HepG2 (cell line): ENCODE measurements around the gene CHN2. TPM values are rescaled to one million over a fixed set of nuclear protein-coding genes. Genes with fewer than 3 reads are reported as not detected.

ENCODE experiments used
- RAD21 ChIP-seq: fragments of 450-650 bp; formaldehyde crosslinking; IDR thresholded peaks from 2 replicates; pipeline ENCODE4 v1.5.0; 2020; ENCODE audit warnings: mild to moderate bottlenecking
- ZNF782 ChIP-seq: sonication (generic); formaldehyde crosslinking; IDR thresholded peaks from 2 replicates; pipeline ENCODE4 v1.4.0; 2020; ENCODE audit warnings: missing genetic modification reagents, mild to moderate bottlenecking, borderline replicate concordance
- polyA plus RNA-seq, 8 experiments: library from polyadenylated mRNA; depleted of rRNA in 3 of 8; stranded (reverse) in 7 of 8; unstranded in 1 of 8; fragments of >200 nt; fragmentation: Illumina TruSeq in 4 of 8; extraction: Trizol in 4 of 8; gene quantifications; 2 replicates each; pipeline versions ENCODE4 v1.2.1 to v1.2.3, GENCODE V29; 2011 to 2016; ENCODE audit warnings: low read depth in 4 of 8, missing spikeins in 1 of 8, mixed read lengths in 1 of 8; ENCODE audit not compliant: insufficient read depth in 1 of 8
- total RNA-seq, 5 experiments: library from RNA; depleted of rRNA; stranded (reverse); fragments of >200 nt; fragmentation: Illumina TruSeq; extraction: Trizol; gene quantifications; 2 replicates each; pipeline ENCODE4 v1.2.3, GENCODE V29; 2016; ENCODE audit warnings: low read depth in 1 of 5
- TF ChIP-seq, protein P1 (sequence below): sonication (generic); formaldehyde crosslinking; IDR thresholded peaks from 2 replicates; pipeline ENCODE4 v1.5.1; 2020; ENCODE audit warnings: mild to moderate bottlenecking, missing genetic modification reagents, moderate library complexity
- TF ChIP-seq, protein P2 (sequence below): sonication (generic); formaldehyde crosslinking; IDR thresholded peaks from 2 replicates; pipeline ENCODE4 v1.4.0; 2020; ENCODE audit warnings: missing genetic modification reagents, mild to moderate bottlenecking, borderline replicate concordance
- TF ChIP-seq, protein P3 (sequence below): sonication (generic); formaldehyde crosslinking; IDR thresholded peaks from 2 replicates; pipeline ENCODE4 v1.5.0; 2020; ENCODE audit warnings: missing genetic modification reagents
- TF ChIP-seq, protein P4 (sequence below): sonication (generic); formaldehyde crosslinking; IDR thresholded peaks from 2 replicates; pipeline ENCODE4 v1.5.1; 2020; ENCODE audit warnings: mild to moderate bottlenecking, missing genetic modification reagents, borderline replicate concordance
- TF ChIP-seq, protein P5 (sequence below): sonication (generic); formaldehyde crosslinking; IDR thresholded peaks from 2 replicates; pipeline ENCODE4 v1.4.0; 2020; ENCODE audit warnings: missing genetic modification reagents
- TF ChIP-seq, protein P6 (sequence below): sonication (generic); formaldehyde crosslinking; IDR thresholded peaks from 2 replicates; pipeline ENCODE4 v1.5.0; 2020; ENCODE audit warnings: missing genetic modification reagents

CHN2 gene
- total and polyA plus RNA-seq, 2 of the 13 experiments (the other 11 are each of a cell fraction or from before 2014, with no cell fraction given), result 23.5 to 30.5 TPM

DNA sequence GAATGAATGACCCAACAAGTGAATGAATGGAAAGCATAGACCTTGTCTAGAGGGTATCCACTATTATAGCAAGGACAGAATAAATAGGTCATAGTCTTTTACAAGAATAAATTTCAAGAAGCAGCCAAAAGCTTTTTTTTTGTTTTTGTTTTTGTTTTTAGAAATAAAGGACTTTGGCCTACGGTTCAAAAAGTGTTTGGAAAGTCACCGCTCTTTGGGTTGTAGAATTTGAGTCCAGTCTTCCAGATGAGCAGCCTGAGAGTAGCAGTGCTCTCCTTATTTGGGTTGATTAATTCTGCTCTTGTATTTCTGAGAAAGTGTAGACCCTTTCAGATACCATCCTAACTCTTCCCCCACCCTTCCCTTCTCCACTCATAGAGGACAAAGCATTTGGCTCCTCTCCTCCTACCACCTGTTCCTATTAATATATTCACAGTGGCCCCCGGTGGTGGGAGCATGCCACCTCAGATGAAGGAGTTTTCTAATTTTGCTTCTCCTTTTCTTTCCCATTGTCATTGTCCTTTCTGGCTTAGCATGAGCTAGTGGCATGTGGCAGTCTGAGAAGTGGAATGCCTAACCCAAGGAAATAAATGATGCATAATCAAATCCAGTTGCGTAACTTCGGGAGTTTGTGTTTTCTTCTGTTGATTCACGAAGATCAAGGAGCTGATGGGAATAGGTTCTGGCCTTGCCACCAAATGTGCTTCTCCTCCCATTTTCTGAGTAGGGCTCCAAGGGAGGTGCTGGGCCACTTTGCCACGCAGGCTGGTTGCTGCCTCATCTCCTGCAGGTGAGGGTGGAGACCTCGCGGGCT lies 114.7 kb downstream of the CHN2 start (continued):
- TF ChIP-seq, protein P1, sequence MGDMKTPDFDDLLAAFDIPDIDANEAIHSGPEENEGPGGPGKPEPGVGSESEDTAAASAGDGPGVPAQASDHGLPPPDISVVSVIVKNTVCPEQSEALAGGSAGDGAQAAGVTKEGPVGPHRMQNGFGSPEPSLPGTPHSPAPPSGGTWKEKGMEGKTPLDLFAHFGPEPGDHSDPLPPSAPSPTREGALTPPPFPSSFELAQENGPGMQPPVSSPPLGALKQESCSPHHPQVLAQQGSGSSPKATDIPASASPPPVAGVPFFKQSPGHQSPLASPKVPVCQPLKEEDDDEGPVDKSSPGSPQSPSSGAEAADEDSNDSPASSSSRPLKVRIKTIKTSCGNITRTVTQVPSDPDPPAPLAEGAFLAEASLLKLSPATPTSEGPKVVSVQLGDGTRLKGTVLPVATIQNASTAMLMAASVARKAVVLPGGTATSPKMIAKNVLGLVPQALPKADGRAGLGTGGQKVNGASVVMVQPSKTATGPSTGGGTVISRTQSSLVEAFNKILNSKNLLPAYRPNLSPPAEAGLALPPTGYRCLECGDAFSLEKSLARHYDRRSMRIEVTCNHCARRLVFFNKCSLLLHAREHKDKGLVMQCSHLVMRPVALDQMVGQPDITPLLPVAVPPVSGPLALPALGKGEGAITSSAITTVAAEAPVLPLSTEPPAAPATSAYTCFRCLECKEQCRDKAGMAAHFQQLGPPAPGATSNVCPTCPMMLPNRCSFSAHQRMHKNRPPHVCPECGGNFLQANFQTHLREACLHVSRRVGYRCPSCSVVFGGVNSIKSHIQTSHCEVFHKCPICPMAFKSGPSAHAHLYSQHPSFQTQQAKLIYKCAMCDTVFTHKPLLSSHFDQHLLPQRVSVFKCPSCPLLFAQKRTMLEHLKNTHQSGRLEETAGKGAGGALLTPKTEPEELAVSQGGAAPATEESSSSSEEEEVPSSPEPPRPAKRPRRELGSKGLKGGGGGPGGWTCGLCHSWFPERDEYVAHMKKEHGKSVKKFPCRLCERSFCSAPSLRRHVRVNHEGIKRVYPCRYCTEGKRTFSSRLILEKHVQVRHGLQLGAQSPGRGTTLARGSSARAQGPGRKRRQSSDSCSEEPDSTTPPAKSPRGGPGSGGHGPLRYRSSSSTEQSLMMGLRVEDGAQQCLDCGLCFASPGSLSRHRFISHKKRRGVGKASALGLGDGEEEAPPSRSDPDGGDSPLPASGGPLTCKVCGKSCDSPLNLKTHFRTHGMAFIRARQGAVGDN (CRISPR knock-in tag), result 0 out of 2 replicates have a peak, but pooled peaks have one; percentile 36
- TF ChIP-seq, protein P2, sequence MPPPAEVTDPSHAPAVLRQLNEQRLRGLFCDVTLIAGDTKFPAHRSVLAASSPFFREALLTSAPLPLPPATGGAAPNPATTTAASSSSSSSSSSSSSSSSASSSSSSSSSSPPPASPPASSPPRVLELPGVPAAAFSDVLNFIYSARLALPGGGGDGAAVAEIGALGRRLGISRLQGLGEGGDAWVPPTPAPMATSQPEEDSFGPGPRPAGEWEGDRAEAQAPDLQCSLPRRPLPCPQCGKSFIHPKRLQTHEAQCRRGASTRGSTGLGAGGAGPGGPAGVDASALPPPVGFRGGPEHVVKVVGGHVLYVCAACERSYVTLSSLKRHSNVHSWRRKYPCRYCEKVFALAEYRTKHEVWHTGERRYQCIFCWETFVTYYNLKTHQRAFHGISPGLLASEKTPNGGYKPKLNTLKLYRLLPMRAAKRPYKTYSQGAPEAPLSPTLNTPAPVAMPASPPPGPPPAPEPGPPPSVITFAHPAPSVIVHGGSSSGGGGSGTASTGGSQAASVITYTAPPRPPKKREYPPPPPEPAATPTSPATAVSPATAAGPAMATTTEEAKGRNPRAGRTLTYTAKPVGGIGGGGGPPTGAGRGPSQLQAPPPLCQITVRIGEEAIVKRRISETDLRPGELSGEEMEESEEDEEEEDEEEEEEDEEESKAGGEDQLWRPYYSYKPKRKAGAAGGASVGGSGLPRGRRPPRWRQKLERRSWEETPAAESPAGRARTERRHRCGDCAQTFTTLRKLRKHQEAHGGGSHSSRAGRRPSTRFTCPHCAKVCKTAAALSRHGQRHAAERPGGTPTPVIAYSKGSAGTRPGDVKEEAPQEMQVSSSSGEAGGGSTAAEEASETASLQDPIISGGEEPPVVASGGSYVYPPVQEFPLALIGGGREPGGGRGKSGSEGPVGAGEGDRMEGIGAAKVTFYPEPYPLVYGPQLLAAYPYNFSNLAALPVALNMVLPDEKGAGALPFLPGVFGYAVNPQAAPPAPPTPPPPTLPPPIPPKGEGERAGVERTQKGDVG, result no peak
- no peak for TF ChIP-seq ZNF782 (CRISPR knock-in tag)
- TF ChIP-seq RAD21 (CRISPR knock-in tag), result peak; percentile 50; the same call in 1 of the 2 replicates
- TF ChIP-seq, protein P3, sequence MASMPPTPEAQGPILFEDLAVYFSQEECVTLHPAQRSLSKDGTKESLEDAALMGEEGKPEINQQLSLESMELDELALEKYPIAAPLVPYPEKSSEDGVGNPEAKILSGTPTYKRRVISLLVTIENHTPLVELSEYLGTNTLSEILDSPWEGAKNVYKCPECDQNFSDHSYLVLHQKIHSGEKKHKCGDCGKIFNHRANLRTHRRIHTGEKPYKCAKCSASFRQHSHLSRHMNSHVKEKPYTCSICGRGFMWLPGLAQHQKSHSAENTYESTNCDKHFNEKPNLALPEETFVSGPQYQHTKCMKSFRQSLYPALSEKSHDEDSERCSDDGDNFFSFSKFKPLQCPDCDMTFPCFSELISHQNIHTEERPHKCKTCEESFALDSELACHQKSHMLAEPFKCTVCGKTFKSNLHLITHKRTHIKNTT (CRISPR knock-in tag), result no peak
- TF ChIP-seq, protein P4, sequence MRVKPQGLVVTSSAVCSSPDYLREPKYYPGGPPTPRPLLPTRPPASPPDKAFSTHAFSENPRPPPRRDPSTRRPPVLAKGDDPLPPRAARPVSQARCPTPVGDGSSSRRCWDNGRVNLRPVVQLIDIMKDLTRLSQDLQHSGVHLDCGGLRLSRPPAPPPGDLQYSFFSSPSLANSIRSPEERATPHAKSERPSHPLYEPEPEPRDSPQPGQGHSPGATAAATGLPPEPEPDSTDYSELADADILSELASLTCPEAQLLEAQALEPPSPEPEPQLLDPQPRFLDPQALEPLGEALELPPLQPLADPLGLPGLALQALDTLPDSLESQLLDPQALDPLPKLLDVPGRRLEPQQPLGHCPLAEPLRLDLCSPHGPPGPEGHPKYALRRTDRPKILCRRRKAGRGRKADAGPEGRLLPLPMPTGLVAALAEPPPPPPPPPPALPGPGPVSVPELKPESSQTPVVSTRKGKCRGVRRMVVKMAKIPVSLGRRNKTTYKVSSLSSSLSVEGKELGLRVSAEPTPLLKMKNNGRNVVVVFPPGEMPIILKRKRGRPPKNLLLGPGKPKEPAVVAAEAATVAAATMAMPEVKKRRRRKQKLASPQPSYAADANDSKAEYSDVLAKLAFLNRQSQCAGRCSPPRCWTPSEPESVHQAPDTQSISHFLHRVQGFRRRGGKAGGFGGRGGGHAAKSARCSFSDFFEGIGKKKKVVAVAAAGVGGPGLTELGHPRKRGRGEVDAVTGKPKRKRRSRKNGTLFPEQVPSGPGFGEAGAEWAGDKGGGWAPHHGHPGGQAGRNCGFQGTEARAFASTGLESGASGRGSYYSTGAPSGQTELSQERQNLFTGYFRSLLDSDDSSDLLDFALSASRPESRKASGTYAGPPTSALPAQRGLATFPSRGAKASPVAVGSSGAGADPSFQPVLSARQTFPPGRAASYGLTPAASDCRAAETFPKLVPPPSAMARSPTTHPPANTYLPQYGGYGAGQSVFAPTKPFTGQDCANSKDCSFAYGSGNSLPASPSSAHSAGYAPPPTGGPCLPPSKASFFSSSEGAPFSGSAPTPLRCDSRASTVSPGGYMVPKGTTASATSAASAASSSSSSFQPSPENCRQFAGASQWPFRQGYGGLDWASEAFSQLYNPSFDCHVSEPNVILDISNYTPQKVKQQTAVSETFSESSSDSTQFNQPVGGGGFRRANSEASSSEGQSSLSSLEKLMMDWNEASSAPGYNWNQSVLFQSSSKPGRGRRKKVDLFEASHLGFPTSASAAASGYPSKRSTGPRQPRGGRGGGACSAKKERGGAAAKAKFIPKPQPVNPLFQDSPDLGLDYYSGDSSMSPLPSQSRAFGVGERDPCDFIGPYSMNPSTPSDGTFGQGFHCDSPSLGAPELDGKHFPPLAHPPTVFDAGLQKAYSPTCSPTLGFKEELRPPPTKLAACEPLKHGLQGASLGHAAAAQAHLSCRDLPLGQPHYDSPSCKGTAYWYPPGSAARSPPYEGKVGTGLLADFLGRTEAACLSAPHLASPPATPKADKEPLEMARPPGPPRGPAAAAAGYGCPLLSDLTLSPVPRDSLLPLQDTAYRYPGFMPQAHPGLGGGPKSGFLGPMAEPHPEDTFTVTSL, result no peak
- TF ChIP-seq, protein P5, sequence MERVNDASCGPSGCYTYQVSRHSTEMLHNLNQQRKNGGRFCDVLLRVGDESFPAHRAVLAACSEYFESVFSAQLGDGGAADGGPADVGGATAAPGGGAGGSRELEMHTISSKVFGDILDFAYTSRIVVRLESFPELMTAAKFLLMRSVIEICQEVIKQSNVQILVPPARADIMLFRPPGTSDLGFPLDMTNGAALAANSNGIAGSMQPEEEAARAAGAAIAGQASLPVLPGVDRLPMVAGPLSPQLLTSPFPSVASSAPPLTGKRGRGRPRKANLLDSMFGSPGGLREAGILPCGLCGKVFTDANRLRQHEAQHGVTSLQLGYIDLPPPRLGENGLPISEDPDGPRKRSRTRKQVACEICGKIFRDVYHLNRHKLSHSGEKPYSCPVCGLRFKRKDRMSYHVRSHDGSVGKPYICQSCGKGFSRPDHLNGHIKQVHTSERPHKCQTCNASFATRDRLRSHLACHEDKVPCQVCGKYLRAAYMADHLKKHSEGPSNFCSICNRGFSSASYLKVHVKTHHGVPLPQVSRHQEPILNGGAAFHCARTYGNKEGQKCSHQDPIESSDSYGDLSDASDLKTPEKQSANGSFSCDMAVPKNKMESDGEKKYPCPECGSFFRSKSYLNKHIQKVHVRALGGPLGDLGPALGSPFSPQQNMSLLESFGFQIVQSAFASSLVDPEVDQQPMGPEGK (CRISPR knock-in tag), result 0 out of 2 replicates have a peak, but pooled peaks have one; percentile 30
- TF ChIP-seq, protein P6, sequence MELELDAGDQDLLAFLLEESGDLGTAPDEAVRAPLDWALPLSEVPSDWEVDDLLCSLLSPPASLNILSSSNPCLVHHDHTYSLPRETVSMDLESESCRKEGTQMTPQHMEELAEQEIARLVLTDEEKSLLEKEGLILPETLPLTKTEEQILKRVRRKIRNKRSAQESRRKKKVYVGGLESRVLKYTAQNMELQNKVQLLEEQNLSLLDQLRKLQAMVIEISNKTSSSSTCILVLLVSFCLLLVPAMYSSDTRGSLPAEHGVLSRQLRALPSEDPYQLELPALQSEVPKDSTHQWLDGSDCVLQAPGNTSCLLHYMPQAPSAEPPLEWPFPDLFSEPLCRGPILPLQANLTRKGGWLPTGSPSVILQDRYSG (CRISPR knock-in tag), result no peak
